ENCODE results near the gene ADORA1.
A peak's percentile ranks its signal among the peaks of the same experiment; 100 is the strongest.

Gene ADORA1

DNA sequence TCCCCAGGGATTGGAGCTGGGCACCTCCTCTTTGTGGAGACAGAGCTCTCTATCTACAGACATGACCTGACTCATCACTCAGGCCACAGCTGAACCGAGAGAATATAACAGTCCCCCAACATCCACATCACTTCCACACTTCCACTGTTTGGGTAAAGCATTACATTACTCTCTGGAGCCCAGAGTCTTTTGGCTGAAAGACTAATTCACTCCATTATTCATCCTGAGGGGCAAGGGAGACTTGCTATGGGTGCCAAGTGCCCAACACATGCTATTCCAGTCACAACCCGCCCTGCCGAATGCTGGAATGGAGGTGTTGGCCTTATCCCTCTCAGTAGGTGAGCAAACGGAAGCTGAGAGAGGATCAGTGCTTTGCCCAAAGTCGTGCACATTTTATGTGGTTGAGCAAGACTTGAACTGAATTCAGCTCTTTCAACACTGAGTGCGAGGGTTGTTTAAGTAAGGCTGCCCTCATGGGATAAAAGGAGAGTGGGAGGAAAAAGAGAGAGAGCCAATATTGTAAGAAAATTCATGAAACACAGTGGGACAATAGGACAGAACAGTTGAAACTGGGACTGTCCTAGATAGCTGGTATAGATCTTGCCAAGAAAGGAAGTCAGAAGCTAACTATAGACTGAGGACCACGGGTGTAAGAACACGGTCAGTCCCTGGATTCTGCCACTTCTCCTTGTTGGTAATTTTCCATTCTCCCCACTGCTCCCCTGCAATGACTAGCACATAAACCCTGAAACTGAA, 72.5 kb downstream of the ADORA1 start:
- TF ChIP-seq SPI1 (IDR thresholded peaks at IDR 0.05; ENCODE audit: borderline replicate concordance, low read depth) (peak; percentile 58; the same call in 1 of the 2 replicates), POLR2AphosphoS5 (IDR thresholded peaks at IDR 0.05; ENCODE audit: low read depth) (peak; percentile 69)
- TF ChIP-seq, protein P1, sequence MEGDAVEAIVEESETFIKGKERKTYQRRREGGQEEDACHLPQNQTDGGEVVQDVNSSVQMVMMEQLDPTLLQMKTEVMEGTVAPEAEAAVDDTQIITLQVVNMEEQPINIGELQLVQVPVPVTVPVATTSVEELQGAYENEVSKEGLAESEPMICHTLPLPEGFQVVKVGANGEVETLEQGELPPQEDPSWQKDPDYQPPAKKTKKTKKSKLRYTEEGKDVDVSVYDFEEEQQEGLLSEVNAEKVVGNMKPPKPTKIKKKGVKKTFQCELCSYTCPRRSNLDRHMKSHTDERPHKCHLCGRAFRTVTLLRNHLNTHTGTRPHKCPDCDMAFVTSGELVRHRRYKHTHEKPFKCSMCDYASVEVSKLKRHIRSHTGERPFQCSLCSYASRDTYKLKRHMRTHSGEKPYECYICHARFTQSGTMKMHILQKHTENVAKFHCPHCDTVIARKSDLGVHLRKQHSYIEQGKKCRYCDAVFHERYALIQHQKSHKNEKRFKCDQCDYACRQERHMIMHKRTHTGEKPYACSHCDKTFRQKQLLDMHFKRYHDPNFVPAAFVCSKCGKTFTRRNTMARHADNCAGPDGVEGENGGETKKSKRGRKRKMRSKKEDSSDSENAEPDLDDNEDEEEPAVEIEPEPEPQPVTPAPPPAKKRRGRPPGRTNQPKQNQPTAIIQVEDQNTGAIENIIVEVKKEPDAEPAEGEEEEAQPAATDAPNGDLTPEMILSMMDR (IDR thresholded peaks at IDR 0.05; ENCODE audit: insufficient read depth, low read length): no peak
- no peak overlapping the region for H3K4me3 ChIP-seq (replicated peaks; ENCODE audit: insufficient read depth, low read length)
- H3K27me3 ChIP-seq (ENCODE audit: insufficient read depth, poor library complexity, severe bottlenecking): no peaks in the 10 kb centered on the region
- peak; percentile 83 to 94 for DNase-seq (ENCODE audit: low read depth in 1 of 2, low spot score in 1 of 2)
- peak overlapping the region; percentile 76 for H3K27ac ChIP-seq (replicated peaks)

DNA sequence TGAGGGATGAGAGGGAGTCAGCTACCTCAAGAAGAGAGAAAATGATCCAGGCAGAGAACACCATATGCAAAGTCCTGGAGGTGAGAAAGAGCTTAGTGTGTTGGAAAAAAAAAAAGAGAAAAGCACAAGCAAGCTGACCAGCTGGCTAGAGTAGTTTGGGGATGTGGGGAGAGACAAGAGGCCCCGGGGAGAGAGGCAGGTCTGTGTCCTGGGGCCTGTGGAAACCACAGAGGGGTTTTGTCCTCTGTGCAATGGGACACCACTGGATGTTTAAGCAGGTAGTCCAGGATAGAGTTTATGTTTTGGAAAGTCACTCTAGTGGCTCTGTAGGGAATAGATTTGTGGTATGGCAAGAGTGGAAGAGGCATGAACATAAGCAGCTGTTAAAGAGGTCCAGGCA, 73.4 kb downstream of the ADORA1 start:
- DNase-seq (ENCODE audit: low read depth in 1 of 2, low spot score in 1 of 2): peak in 1 of 2 experiments; percentile 37
- Histone ChIP-seq H3K27ac (replicated peaks) (peak overlapping the region; percentile 76), H3K4me3 (replicated peaks; ENCODE audit: insufficient read depth, low read length) (no peak overlapping the region), H3K27me3 (ENCODE audit: insufficient read depth, poor library complexity, severe bottlenecking) (no peaks in the 10 kb centered on the region)
- TF ChIP-seq GABPA (IDR thresholded peaks at IDR 0.05; ENCODE audit: low read depth) (no peak), SPI1 (IDR thresholded peaks at IDR 0.05; ENCODE audit: borderline replicate concordance, low read depth) (no peak), POLR2AphosphoS5 (IDR thresholded peaks at IDR 0.05; ENCODE audit: low read depth) (no peak)
- TF ChIP-seq, protein P2, sequence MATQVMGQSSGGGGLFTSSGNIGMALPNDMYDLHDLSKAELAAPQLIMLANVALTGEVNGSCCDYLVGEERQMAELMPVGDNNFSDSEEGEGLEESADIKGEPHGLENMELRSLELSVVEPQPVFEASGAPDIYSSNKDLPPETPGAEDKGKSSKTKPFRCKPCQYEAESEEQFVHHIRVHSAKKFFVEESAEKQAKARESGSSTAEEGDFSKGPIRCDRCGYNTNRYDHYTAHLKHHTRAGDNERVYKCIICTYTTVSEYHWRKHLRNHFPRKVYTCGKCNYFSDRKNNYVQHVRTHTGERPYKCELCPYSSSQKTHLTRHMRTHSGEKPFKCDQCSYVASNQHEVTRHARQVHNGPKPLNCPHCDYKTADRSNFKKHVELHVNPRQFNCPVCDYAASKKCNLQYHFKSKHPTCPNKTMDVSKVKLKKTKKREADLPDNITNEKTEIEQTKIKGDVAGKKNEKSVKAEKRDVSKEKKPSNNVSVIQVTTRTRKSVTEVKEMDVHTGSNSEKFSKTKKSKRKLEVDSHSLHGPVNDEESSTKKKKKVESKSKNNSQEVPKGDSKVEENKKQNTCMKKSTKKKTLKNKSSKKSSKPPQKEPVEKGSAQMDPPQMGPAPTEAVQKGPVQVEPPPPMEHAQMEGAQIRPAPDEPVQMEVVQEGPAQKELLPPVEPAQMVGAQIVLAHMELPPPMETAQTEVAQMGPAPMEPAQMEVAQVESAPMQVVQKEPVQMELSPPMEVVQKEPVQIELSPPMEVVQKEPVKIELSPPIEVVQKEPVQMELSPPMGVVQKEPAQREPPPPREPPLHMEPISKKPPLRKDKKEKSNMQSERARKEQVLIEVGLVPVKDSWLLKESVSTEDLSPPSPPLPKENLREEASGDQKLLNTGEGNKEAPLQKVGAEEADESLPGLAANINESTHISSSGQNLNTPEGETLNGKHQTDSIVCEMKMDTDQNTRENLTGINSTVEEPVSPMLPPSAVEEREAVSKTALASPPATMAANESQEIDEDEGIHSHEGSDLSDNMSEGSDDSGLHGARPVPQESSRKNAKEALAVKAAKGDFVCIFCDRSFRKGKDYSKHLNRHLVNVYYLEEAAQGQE (IDR thresholded peaks at IDR 0.05; ENCODE audit: insufficient replicate concordance, low read depth): no peak
- TF ChIP-seq, protein P1 (IDR thresholded peaks at IDR 0.05; ENCODE audit: insufficient read depth, low read length): no peak

DNA sequence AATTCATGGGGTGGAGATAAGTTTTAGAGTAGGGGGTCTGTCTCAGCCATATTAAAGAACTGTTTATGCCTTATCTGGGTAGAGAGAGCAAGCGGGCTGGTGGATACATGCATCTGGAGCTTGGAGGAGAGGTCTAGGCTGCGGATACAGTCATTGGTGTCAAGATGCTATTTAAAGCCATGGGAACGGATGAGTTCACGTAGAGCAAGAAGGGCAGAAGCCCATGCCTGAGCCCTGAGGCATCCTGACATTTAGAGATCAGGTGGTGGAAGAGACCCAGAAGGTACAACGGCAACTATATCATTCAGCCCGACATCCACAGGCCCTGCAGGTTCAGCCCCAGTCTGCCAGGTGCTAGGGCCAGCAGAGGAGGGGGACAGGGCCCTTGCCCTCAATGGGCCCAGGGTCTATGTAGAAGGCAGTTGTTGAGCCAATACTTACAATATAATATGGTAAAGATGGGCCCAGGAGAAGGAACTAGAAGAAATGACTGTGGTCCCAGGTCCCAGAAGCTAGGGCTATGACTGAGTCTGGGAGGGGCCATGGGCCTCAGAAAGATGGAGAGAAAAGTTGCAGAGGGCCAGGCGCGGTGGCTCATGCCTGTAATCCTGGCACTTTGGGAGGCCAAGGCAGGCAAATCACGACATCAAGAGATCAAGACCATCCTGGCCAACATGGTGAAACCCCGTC, 74.1 kb downstream of the ADORA1 start:
- Histone ChIP-seq H3K27me3 (ENCODE audit: insufficient read depth, poor library complexity, severe bottlenecking) (no peaks in the 10 kb centered on the region), H3K27ac (replicated peaks) (peak overlapping the region; percentile 76), H3K4me3 (replicated peaks; ENCODE audit: insufficient read depth, low read length) (no peak overlapping the region)
- TF ChIP-seq, protein P2 (IDR thresholded peaks at IDR 0.05; ENCODE audit: insufficient replicate concordance, low read depth): no peak
- TF ChIP-seq, protein P1 (IDR thresholded peaks at IDR 0.05; ENCODE audit: insufficient read depth, low read length): no peak
- TF ChIP-seq SPI1 (IDR thresholded peaks at IDR 0.05; ENCODE audit: borderline replicate concordance, low read depth) (no peak), GABPA (IDR thresholded peaks at IDR 0.05; ENCODE audit: low read depth) (no peak), POLR2AphosphoS5 (IDR thresholded peaks at IDR 0.05; ENCODE audit: low read depth) (no peak)
- no peak for DNase-seq (ENCODE audit: low read depth in 1 of 2, low spot score in 1 of 2)
